Measurements from ENCODE around the gene GUCY2D.

GRCh38 chr17:7989781-7990655, 12.4 kb upstream of the GUCY2D start:
- TF ChIP-seq POLR2A (IDR thresholded peaks at IDR 0.05) (no peak), CTCF (IDR thresholded peaks at IDR 0.05) (peak; percentile 82 to 96 (median 92))
